ENCODE measurements around the gene OSBP2. TPM values are rescaled to one million over a fixed set of nuclear protein-coding genes. Genes with fewer than 3 reads are reported as not detected.

OSBP2 gene
- total RNA-seq, 1 experiment from 2014 or later: 2.3 TPM

DNA sequence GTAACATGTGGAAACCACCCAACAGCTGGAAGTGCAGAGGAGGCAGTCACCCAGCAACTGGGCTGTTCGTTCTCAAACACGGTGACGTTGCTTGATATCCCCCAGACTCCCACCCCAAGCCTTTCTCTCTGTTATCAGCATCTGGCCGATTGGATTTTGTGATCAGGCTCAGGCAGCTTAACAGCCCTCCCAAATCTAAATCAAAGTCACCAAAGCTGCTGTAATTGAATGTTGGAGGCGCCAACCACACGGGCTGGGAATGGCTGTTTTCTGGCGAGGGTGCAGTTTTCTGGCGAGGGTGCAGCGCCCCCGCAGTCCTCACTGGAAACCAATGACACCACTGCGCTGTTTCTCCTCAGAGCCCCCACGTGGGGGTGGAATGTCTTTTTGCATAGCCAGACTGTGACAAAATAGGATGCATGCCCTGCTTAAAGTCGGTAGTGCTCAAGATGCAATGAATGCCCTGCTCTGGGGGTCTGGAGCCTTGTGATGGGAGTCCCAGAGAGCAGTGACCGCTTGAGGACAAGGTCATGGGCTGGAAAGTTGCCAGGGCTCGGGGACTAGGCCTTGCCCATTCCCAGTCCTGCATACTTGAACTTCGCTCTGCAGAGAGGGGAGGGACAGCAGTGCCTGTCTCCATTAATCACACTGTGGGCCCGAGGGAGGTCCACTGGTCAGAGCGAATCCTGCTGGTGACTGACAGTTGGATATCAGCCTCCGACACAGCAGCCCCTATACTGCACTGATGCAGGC lies 168.6 kb downstream of the OSBP2 start:
- no peak for DNase-seq (ENCODE audit: extremely low read depth, low read depth)

DNA sequence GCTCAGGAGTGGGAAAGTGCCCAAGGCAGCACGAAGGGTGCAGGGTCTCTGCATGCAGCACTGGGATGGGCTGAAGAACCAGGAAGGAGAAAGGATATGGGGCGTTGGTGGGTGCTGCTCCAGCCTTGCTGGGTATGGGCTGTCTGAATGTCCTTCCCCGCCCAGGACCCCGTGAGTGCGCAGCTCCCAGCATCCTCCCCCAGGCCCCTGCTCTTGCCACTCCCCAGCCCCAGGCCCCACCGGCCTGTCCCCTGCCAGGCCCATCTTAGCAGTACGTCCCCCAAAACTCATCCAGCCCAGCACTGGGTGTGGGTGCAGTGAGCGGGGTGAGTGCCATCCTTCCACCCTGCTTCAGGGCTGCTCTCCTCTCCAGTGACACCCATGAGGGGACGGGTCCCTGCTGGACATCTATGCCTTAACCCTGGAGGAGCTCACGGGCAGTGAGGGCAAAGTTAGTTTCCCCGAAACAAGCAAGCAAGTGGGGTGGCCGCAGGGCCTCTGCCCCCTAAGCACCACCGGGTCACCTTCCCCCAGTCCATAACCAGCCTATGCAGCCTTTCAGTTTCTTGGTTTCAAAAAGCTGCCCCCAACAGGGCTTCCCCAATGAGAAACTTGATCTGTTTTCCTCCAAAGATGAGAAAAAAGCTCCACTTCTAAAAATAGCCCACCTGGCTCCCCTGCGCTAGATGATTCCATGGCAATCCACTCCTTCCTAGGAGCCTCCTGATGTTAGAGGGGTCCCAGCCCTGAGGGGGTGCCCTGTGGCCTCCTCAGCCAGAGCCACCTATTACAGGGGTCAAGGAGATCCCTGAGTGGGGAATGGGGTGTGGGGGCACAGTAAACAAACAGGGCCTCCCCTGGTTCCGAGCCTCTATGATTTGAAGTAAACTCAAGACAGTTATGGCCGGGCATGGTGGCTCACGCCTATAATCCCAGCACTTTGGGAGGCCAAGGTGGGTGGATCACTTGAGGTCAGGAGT lies 170.1 kb downstream of the OSBP2 start:
- DNase-seq (ENCODE audit: extremely low read depth, low read depth): no peak

- no peak for DNase-seq (ENCODE audit: extremely low read depth, low read depth)
These were observed 171.0 kb downstream of the OSBP2 start for GRCh38 chr22:30865656-30866055.

- no peak for DNase-seq (ENCODE audit: extremely low read depth, low read depth)
These were observed 171.5 kb downstream of the OSBP2 start for GRCh38 chr22:30866216-30866615.

DNA sequence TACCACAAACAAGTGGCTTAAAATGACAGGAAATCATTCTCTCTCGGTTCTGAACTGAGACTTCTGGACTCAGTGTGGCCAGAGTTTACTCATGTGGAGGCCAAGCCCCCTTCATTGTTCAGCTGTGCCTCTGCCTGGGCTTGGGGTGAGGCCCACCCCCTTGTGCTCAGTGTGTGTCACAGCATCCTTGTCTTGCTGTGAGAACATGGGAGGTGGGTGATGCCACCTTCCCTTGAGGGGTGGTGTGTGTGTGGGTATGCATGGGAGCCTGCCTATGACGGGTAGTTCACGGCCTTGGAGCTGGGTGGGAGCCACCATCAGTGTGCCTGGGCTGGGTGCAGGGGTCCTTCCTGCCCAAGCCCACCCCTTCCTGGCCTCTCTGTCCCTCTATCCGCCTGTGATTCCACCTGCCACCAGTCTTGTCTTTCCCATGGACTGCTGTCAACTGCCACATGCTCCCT lies 172.2 kb downstream of the OSBP2 start:
- no peak for DNase-seq (ENCODE audit: extremely low read depth, low read depth)

- no peak for DNase-seq (ENCODE audit: extremely low read depth, low read depth)
These were observed 173.3 kb downstream of the OSBP2 start for GRCh38 chr22:30867746-30868662.

- DNase-seq (ENCODE audit: extremely low read depth, low read depth): no peak
These were observed 174.2 kb downstream of the OSBP2 start for GRCh38 chr22:30868663-30869385.

GRCh38 chr22:30869667-30870395 lies 175.2 kb downstream of the OSBP2 start:
- no peak for DNase-seq (ENCODE audit: extremely low read depth, low read depth)

- no peak for DNase-seq (ENCODE audit: extremely low read depth, low read depth)
These were observed 176.0 kb downstream of the OSBP2 start for GRCh38 chr22:30870451-30871345.

GRCh38 chr22:30871391-30872284 lies 177.0 kb downstream of the OSBP2 start:
- DNase-seq (ENCODE audit: extremely low read depth, low read depth): no peak

DNA sequence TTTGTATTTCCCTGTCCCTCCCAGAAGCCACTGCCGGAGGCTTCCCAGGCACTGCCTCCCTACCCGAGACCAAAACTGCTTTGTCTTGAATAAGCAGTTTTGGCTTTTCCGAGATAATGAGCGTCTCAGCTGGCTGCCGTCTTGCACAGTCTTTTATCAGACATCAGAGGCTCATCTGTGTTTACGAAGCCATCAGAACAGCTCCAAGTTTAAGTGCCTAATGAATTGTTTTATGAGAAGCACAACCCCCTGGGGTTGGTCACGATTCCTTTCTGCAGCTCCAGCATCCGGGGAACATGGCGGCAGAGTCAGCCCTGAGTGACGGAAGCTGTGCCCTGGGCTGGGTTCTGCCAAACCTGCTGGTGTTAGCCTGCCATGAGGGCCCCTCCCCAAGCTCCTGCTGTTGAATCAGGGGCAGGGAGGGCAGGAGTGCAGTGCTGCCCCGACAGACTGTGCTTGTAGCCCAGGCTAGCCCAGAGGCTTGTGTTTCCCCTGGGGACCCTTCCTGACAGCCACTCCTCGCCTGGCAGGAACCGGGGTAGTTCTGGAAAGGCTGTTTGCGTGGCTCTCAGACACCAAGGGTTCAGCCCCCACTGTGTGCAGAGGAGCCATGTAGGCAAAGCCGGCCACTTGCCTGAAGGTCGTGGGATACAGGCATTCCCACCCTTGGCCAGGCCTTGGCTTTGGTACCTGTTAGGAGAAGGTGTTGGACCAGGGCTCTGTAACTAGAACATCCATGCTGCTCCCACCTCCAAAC lies 177.8 kb downstream of the OSBP2 start:
- DNase-seq (ENCODE audit: extremely low read depth, low read depth): no peak

GRCh38 chr22:30873086-30873650 lies 178.5 kb downstream of the OSBP2 start:
- DNase-seq (ENCODE audit: extremely low read depth, low read depth): no peak

DNA sequence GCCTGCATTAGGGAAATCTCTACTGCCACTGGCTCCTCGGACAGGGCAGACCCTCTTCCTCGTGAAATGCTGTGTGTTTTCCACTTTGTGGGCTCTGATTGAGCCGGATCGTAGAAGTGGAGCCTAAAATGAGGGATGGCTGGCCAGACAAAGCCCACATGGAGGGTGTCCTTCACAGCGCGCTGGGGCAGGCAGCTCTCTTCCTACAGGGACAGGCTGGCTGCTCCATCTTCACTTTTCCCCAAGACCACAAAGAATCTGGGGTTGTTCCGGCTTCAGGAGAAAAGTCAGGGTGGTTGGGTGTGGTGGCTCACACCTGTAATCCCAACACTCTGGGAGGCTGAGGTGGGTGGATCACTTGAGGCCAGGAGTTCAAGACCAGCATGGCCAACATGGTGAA lies 179.0 kb downstream of the OSBP2 start:
- no peak for DNase-seq (ENCODE audit: extremely low read depth, low read depth)

GRCh38 chr22:30874431-30875370 lies 180.0 kb downstream of the OSBP2 start:
- DNase-seq (ENCODE audit: extremely low read depth, low read depth): no peak
